Suprapubic skin (tissue), 3 donors: ENCODE results near the gene ERVFRD-1.

Experiments
- CTCF ChIP-seq, 2 donors: fragments of 200-600 bp in 1 of 2; fragments of 450-650 bp in 1 of 2; sonication (generic) in 1 of 2; IDR thresholded peaks; one replicate each; pipeline ENCODE4 v1.5.1; 2016 to 2019; ENCODE audit warnings: antibody characterized with exemption in 2 of 2, mild to moderate bottlenecking in 1 of 2, moderate library complexity in 1 of 2
- POLR2A ChIP-seq, 2 donors: fragments of 450-650 bp; IDR thresholded peaks; one replicate each; pipeline ENCODE4 v1.6.1; 2017; ENCODE audit warnings: antibody characterized with exemption in 2 of 2, mild to moderate bottlenecking in 2 of 2, moderate library complexity in 2 of 2

DNA sequence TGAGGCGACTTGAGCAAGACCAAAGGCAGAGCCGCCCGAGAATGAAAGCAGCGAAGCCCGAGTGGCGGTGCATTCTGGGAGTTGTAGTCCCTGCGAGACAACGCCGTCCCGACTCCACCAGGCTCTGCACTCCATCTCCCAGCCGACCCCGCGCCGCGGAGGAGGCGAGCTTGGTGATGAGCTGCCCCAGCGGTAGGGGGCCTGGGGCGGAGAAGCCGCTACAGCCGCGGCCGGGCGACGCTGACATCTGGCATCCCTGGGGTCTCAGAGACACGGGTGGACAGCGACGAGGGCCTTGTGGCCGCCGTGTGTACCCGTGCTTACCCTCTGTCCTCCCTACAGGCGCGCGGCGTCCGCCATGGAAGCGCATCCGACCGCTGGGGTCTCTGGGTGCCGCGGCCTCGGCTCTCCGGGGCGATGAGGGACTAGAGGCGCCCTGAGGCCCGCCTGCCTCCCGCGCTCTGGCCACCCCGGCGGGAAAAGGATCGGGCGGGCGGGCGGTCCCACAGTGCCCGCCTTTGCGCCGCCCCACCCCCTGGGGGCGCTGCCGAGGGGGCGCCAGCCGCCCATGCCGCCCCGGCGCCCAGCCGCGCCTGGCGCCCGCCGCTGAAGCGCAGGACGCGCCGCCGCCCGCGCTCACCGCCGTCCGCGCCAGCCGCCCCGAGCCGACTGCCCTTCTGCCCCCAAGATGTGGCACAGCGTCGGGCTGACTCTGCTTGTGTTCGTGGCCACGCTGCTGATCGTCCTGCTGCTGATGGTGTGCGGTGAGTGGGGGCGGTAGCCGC lies 17.7 kb downstream of the ERVFRD-1 start, which contains the start of gene SMIM13:
- peak; percentile 32 to 62 for TF ChIP-seq CTCF (IDR thresholded peaks at IDR 0.05)
- peak; percentile 7 to 52 for TF ChIP-seq POLR2A (IDR thresholded peaks at IDR 0.05)
